Skeletal muscle satellite cell (primary cell): ENCODE results near the gene COMMD9.
A peak's percentile ranks its signal among the peaks of the same experiment; 100 is the strongest.

Experiments
- H3K27me3 ChIP-seq: 2 replicates; pipeline ENCODE4 v1.7.0; 2013; ENCODE audit warnings: low read length; ENCODE audit not compliant: control insufficient read depth, insufficient read depth
- H3K36me3 ChIP-seq: 2 replicates; pipeline ENCODE4 v1.7.0; 2013; ENCODE audit warnings: mild to moderate bottlenecking, control low read depth, low read length; ENCODE audit not compliant: insufficient read depth
- H3K4me1 ChIP-seq: 2 replicates; pipeline ENCODE4 v1.7.0; 2013; ENCODE audit warnings: low read length; ENCODE audit not compliant: control insufficient read depth, insufficient read depth
- H3K4me2 ChIP-seq: 2 replicates; pipeline ENCODE4 v1.7.0; 2013; ENCODE audit warnings: mild to moderate bottlenecking, low read length
- H3K4me3 ChIP-seq: 2 replicates; pipeline ENCODE4 v1.7.0; 2013; ENCODE audit warnings: low read length
- H3K9ac ChIP-seq: 2 replicates; pipeline ENCODE4 v1.7.0; 2013; ENCODE audit warnings: mild to moderate bottlenecking, low read depth, low read length, moderate library complexity
- H3K9me3 ChIP-seq: replicated peaks from 2 replicates; pipeline ENCODE4 v1.7.0; 2013; ENCODE audit warnings: mild to moderate bottlenecking, control low read depth, low read length

The COMMD9 gene

DNA sequence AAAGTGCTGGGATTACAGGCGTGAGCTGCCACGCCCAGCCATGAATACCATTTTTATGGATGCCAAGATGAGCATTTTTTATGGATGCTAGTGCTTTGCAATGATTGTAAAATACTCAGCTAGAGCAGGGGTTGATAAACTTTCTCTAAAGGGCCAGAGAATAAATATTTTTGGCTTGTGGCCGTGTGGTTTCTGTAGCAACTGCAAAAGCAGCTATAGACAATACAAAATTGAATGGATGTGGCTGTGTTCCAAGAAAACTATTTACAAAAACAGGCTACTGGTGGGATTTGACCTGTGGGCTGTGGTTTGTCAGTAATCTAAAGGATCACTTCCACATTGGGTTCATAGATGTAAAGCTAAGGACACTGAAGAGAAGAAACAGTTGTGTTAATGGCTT is 56.0 kb downstream of the COMMD9 start:
- Histone ChIP-seq H3K4me3 (no peak overlapping the region), H3K9me3 (no peaks in the 10 kb centered on the region), H3K4me2 (no peak overlapping the region), H3K9ac (no peak overlapping the region), H3K27me3 (no peaks in the 10 kb centered on the region), H3K36me3 (peaks cover 4% of the 10 kb centered on the region), H3K4me1 (peaks cover 17% of the 10 kb centered on the region)

DNA sequence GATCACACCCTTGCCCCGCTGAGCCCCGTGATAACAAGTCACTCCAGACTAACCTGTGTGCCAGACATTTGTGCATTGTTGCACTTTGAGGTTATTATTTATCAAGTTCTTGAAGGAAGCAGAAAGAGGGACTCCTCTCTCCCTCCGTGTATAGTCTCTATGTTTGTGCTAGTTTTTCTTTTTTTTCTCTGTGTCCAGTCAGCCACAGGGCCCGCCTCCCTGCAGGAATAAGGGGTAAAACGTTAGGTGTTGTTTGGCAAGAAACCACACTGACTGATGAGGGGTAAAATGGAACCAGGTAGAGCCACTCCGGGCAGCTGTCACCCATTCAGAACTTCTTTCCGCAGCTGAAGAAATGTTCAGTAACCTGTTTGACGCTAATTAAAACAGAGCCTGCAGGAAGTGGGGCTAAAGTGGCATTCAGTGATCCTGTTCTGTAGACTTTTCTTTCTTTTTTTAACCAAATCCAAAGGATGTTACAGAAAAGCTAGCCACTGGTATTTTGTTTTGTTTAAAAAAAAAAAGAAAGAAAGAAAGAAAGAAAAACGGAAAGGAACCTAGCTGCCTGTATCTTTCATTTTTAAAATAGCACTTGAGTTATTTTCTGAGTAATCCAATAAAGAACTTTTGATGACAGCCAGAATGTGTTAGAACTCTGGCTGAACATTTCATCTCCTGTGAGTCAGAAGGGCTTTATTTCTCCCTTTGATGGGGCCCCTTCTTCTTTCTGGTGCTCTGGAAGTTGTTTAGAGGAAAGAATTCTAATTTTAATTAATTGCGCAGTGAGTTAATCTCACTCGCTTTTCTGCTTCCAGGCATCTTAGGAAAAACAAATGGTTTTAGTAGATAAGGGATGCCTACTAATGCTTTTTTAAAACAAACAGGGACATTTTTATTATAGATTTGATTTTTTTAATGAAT is 58.2 kb downstream of the COMMD9 start:
- no peaks in the 10 kb centered on the region for H3K27me3 ChIP-seq
- H3K4me2 ChIP-seq = peak overlapping the region; percentile 16
- no peak overlapping the region for H3K9ac ChIP-seq
- peaks cover 17% of the 10 kb centered on the region for H3K4me1 ChIP-seq
- H3K36me3 ChIP-seq = peaks cover 8% of the 10 kb centered on the region
- H3K9me3 ChIP-seq = no peaks in the 10 kb centered on the region
- no peak overlapping the region for H3K4me3 ChIP-seq

GRCh38 chr11:36229091-36229705 is 60.0 kb downstream of the COMMD9 start:
- Histone ChIP-seq H3K4me1 (peaks cover 14% of the 10 kb centered on the region), H3K9me3 (no peaks in the 10 kb centered on the region), H3K4me3 (no peak overlapping the region), H3K27me3 (no peaks in the 10 kb centered on the region), H3K36me3 (peaks cover 8% of the 10 kb centered on the region), H3K4me2 (no peak overlapping the region), H3K9ac (no peak overlapping the region)

GRCh38 chr11:36228689-36229088 is 60.5 kb downstream of the COMMD9 start:
- Histone ChIP-seq H3K4me3 (no peak overlapping the region), H3K4me1 (peaks cover 14% of the 10 kb centered on the region)

DNA sequence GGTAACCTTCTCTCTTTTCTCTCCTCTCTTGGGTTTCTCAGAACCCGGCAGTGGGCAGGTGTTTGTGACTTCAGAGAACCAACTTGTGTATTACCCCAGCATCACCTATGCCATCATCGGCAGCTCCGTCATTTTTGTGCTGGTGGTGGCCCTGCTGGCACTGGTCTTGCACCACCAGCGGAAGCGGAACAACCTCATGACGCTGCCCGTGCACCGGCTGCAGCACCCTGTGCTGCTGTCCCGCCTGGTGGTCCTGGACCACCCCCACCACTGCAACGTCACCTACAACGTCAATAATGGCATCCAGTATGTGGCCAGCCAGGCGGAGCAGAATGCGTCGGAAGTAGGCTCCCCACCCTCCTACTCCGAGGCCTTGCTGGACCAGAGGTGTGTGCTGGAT is 62.2 kb downstream of the COMMD9 start:
- no peak overlapping the region for H3K9ac ChIP-seq
- H3K9me3 ChIP-seq = no peaks in the 10 kb centered on the region
- H3K27me3 ChIP-seq = no peaks in the 10 kb centered on the region
- peaks cover 8% of the 10 kb centered on the region for H3K36me3 ChIP-seq
- H3K4me1 ChIP-seq = peaks cover 12% of the 10 kb centered on the region
- no peak overlapping the region for H3K4me3 ChIP-seq
- H3K4me2 ChIP-seq = no peak overlapping the region

More at GRCh38 chr11:36228689-36229088, 60.5 kb downstream of the COMMD9 start:
- Histone ChIP-seq H3K9me3 (no peaks in the 10 kb centered on the region), H3K36me3 (peaks cover 8% of the 10 kb centered on the region), H3K27me3 (no peaks in the 10 kb centered on the region), H3K9ac (no peak overlapping the region), H3K4me2 (no peak overlapping the region)

- Histone ChIP-seq H3K27me3 (no peaks in the 10 kb centered on the region), H3K9me3 (peaks cover 5% of the 10 kb centered on the region), H3K4me1 (no peaks in the 10 kb centered on the region), H3K9ac (no peak overlapping the region), H3K36me3 (peaks cover 8% of the 10 kb centered on the region), H3K4me3 (no peak overlapping the region), H3K4me2 (no peak overlapping the region)
Observed at GRCh38 chr11:36224209-36224882, 64.9 kb downstream of the COMMD9 start.

- Histone ChIP-seq H3K4me3 (no peak overlapping the region), H3K9me3 (peaks cover 5% of the 10 kb centered on the region), H3K27me3 (no peaks in the 10 kb centered on the region), H3K4me2 (no peak overlapping the region), H3K9ac (no peak overlapping the region), H3K4me1 (no peaks in the 10 kb centered on the region), H3K36me3 (peaks cover 2% of the 10 kb centered on the region)
Observed at GRCh38 chr11:36222831-36223635, 66.2 kb downstream of the COMMD9 start.
